Fibroblast of pulmonary artery (primary cell): ENCODE data around the gene BRINP3.

Source experiments
- DNase-seq: peaks from one replicate; pipeline ENCODE4 v3.0.0-alpha.2; 2010; ENCODE audit warnings: low read depth
- H3K4me3 ChIP-seq: replicated peaks from 2 replicates; pipeline ENCODE4 v1.5.1; 2011; ENCODE audit warnings: low read depth, mild to moderate bottlenecking, control low read depth, low read length, moderate library complexity
- TF ChIP-seq, protein P1 (sequence below): IDR thresholded peaks from 2 replicates; pipeline ENCODE4 v1.5.1; 2011; ENCODE audit warnings: mild to moderate bottlenecking, control low read depth, low read length, inconsistent platforms; ENCODE audit errors: missing control alignments

The BRINP3 gene

DNA sequence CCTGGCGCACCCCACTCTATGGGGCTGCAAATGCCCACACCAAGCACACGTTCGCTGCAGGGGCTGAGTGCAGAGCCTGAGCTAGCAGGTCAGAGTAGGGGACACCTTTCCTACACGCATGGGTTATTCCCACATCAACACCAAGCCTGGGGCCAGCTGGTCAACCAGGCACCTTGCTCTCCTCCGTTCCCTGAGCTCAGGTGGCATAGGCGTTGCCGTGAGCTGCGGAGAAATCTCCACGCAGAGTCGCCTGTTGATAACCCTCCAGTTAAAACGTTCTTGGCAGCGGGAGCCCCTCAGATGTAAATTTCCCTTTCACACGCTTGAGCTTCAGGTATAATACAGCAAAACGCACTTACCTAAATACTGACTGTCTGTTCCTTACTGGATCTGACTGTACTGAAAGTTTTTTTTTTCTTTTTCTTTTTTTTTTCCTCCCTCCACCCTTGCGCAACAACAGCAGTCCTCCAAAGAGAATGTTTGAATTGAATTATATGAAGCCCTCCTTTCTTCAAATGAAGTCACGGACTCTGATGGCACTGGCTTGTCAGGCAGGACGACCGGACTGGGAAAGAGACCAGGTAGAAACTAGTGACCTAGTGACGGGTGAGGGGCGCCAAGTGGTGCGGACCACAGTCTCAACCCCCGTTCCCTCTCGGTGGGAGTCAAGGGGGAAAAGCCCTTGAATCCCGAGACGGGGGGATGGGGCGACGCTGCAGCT lies 2.1 kb downstream of the BRINP3 start:
- H3K4me3 ChIP-seq = peak overlapping the region; percentile 56
- DNase-seq = peak; percentile 28
- TF ChIP-seq, protein P1, sequence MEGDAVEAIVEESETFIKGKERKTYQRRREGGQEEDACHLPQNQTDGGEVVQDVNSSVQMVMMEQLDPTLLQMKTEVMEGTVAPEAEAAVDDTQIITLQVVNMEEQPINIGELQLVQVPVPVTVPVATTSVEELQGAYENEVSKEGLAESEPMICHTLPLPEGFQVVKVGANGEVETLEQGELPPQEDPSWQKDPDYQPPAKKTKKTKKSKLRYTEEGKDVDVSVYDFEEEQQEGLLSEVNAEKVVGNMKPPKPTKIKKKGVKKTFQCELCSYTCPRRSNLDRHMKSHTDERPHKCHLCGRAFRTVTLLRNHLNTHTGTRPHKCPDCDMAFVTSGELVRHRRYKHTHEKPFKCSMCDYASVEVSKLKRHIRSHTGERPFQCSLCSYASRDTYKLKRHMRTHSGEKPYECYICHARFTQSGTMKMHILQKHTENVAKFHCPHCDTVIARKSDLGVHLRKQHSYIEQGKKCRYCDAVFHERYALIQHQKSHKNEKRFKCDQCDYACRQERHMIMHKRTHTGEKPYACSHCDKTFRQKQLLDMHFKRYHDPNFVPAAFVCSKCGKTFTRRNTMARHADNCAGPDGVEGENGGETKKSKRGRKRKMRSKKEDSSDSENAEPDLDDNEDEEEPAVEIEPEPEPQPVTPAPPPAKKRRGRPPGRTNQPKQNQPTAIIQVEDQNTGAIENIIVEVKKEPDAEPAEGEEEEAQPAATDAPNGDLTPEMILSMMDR = no peak

DNA sequence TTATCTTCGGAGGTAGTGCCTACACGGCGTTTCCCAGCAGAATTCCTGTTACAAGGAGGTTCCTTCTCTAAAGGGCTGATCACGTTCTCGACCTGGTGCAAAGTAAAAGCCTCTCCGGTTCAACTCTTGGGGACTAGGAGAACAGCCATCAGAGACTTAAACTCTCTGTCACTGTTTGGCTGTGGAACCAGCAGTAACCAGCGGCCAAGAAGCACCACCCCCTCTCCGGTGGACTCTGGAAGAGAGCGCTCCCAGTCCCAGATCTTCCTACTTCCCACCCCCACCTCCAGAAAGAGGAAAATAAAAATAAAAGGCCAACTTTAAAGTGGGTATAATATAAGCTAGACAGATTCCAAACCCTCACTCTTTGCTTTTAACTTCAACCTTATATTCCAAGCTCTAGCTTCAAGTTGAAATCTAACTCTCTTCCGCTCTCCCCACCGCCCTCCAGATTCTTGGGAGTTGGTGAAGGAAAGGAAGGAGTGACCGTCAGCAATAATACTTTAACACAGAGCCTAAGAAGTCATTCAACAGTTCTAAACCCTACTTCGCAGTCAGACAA lies 2.9 kb downstream of the BRINP3 start:
- no peak for DNase-seq
- peak overlapping the region; percentile 56 for H3K4me3 ChIP-seq
- TF ChIP-seq, protein P1 = no peak

DNA sequence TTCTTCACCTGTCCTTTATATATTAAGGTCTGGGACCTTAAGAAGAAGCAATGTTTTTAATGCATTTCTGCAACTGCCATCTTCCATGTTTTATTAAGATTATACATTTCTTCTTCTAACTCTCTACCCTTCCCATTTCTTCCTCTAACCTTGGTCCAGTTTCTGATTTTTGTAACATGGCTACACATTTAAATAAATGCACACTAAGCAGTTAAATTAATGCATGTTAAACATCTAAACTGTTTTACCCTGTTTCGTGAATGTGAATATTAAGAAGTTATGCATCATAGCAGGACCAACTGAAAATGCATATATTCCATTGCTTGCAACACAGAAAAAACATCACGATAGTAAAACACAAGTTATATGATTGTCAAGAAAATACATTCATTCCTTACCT lies 3.7 kb downstream of the BRINP3 start:
- DNase-seq = no peak
- H3K4me3 ChIP-seq = no peak overlapping the region
- TF ChIP-seq, protein P1 = no peak

DNA sequence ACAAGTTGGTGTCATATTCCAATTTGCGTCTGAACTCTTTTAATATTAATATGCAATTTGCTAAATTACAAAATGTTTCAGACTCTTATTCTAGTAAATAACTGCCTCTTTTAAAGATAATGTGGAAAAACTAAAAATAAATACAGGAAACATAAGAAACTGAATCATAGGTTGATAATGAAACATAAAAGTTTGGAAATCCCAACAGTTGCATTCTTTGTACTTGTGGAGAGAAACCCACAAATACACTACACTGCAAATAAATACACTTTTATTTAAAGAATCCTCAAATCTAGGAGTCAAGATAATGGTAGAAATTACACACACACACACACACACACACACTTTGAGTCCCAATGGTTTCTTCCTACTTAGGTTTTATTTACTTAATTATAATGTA lies 5.2 kb downstream of the BRINP3 start:
- DNase-seq = no peak
- no peak overlapping the region for H3K4me3 ChIP-seq
- TF ChIP-seq, protein P1 = no peak

DNA sequence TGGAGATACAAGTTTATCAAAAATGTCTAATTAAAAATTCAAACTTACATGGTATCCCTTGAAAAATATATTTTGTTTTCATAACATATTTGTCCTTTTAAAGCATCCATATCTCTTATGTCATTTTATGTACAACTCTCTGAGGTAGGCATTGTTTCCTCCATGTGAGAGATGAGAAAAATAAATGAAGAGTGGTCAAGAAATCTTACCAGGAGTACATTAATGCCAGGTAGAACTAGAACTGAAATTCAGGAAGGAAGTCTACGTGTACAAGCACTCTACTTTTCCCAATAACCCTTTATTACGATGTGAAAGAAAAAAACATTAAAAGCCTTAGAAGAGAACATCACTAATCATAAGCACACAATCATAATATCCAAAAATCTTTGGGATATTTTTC lies 5.6 kb downstream of the BRINP3 start:
- TF ChIP-seq, protein P1 = no peak

DNA sequence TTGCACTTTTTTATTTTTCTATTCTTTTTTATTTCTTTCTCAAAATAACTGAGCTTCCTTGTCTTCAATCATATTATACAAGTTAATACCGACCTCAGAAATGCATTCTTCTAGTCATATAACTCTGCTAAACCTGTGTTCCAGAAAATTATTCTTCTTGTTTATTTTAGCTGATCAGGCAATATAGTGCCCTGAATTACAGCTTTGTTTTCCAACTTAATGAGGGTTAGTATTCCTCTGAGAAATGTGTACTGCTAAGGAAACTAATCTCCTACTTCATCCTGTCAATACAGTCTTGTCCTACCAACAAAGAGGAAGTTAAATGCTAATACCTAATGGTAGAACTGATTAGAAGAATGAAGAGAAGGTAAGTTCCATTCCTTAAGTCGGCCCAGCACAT lies 13.0 kb downstream of the BRINP3 start:
- no peak for DNase-seq
- H3K4me3 ChIP-seq = no peak overlapping the region
- TF ChIP-seq, protein P1 = no peak

More for the DNA sequence above, 5.6 kb downstream of the BRINP3 start:
- no peak for DNase-seq
- no peak overlapping the region for H3K4me3 ChIP-seq

DNA sequence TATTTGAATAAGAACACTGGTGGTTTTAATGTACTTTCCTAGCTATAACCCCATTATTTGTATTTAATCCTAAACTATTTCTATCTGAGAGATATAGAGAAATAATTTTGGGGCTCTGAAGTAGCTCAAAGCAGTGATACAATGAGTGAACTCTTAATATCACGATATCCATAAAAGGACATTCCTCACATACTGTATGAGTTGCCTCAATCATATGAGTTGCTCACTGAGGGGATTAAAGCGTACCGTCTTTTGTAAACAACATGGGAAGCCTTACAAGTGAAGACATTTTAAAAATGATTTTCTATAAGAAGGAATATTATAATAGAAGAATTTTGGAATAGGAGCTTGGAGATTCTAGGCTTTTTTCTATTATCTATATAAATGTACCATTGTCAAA lies 21.5 kb downstream of the BRINP3 start:
- H3K4me3 ChIP-seq = no peak overlapping the region
- TF ChIP-seq, protein P1 = no peak
- no peak for DNase-seq
